NOMO-1 treated with dmso at 0.1 percent for 144 hours (cell line): ENCODE measurements around the gene DMRTB1.

Source experiments
- DNase-seq: peaks from one replicate; lab custom pipeline; 2025; ENCODE audit not compliant: unreplicated experiment; lab: John Stamatoyannopoulos, UW

The DMRTB1 gene

DNA sequence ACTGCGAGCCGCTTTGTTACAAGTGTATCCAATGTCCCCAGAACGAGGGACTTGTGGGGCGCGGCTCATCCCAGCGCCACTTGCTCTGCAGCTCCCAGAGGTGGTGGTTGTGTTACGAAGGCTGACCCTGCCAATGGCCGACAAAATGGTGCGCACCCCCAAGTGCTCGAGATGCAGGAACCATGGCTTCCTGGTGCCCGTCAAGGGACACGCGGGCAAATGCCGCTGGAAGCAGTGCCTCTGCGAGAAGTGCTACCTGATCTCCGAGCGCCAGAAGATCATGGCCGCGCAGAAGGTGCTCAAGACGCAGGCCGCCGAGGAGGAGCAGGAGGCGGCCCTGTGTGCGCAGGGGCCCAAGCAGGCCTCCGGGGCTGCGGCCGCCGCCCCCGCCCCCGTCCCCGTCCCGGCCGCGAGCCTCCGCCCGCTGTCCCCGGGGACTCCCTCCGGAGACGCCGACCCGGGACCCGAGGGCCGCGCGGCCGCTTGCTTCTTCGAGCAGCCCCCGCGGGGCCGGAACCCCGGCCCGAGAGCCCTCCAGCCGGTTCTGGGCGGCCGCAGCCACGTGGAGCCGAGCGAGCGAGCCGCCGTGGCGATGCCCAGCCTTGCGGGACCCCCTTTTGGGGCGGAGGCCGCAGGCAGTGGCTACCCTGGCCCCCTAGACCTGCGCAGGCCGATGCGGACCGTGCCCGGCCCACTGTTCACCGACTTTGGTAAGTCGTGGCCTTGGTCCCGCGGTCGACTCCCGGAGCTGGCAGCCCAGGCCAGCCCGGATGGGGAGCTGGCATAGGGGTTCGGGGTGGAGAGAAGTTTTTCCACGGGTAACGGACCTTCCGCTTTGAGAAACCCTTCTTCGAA, at the start of gene DMRTB1:
DMRTB1 (plus strand) TSS at position 79 of the 855 bp plus-strand sequence; CDS start at position 134, 55 bp downstream.
- DNase-seq, result no peak

DNA sequence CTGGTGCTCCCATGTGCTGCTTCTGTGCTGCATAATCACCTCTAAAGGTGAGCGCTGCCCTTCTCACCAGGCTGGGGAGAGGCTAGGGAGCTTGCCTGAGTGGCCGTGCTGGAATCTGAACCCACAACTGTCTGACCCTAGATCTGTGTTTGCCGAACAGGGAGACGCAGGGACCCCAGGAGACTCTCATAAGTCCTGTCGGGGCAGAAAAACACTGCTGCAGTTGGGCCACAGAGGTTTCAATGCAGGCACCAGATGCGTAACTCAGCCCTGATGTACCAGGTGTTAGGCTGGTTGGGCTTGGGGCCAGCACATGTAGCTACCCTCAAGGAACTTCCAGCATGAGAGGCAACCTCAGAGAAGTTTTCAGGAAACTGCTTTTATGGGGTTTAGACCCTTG, 49.5 kb upstream of the DMRTB1 start:
- no peak for DNase-seq

DNA sequence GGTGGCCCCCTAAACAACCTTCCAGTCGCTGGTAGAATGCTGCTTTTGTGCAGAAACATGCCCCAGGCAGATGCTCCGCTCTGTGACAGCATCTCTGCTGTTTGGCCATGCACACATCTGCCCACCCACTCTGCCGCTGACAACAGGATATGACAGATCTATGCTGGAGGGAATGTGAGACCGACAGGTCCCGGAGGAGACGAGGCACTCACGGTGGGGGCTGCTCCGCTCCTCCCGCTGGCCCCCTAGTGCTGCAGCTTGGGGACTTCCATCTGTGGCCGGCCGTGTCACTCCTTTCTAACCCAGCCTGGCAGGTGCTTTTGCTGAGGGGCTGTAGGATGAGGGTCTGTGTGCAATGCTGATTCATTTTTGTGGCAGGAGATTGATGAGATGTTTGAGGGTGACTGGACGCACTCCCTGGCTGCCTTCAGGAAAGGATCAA, 49.1 kb upstream of the DMRTB1 start:
- DNase-seq, result no peak

DNA sequence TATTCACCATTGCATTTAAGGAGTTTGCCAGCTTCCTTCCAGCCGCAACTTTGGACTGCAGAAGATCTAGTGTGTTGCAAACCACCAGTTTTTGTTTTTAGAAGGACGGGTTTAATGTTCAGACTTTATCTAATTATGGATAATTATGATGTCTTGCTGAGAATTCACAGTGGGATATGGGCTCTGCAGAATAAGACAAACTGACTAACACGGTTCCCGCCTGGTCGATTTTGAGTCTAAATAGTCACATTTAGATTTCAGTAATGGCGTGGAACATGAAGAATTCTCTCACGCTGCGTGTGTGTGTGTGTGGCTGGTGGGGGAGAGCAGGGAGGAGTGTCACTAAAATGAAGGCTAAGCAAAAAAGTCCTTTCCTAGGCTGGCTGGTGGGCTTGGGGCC, 48.5 kb upstream of the DMRTB1 start:
- no peak for DNase-seq

DNA sequence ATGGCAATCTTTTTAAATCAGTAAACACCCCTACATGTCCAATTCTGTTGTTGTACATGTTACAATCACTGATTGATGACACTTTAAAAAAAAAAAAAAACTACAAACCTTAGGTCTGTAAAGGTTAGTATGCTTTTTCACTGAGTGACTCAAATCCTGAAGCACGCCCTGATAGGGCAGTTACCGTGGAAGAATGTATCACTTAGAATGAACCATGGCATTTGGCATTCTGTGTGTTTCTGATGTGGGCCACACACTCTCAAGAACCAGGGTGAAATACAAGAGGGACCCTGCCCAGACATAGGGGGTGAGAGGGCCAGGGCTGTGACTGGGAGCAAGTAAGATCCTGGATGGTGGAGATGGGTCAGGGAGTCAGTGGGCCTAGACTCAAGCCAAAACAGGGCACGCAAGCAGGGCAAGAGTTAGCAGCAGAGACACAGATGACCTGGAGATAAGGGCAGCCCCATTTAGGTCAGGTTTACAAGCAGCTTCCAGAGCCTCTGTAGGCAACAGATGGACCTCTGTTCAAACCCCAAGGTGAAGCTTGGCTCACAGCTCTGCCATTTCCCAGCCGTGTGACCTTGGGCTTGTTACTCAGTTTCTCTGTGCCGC, 47.6 kb upstream of the DMRTB1 start:
- DNase-seq, result no peak

DNA sequence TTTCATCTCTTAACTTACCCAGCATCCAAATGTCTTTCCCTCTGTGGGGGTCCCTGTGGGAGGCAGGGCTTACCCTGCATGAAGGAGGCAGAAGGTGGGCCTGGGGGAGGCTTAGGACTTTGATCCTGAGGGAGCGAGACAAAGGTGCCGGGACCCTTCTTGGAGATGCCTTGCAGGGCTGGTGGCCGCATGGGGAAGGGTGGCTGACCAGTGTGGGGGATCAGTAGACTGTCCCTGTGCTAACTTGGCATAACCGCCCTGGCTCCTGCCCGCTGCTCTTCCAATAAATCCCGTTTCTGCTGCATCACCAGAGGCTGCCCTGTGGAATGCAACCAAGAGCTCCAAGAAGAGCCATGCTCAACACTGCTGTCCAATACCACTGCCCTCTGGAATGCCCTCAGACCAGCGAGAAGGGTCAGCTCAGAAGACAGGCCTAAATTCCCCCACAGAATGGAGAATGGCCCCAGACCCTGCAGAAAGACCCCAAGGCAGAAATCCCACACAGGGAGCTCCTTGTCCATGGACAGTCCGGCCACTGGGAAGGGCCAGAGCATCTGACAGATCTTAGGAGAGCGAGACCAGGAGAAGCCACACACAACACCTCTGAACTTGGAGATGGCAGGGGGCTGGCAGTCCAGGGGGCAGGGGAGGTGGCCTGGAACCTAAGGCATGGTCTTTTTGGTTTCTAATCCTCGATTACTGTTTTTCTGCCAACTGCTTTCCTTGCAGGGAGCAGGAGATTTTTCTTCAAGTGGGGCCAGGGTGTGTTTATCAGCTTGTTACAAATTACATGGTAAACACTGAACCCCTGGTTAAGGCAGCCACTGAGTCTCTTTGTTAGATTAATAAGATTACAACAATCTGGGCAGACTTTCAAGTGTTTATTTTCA, 46.7 kb upstream of the DMRTB1 start:
- no peak for DNase-seq

DNA sequence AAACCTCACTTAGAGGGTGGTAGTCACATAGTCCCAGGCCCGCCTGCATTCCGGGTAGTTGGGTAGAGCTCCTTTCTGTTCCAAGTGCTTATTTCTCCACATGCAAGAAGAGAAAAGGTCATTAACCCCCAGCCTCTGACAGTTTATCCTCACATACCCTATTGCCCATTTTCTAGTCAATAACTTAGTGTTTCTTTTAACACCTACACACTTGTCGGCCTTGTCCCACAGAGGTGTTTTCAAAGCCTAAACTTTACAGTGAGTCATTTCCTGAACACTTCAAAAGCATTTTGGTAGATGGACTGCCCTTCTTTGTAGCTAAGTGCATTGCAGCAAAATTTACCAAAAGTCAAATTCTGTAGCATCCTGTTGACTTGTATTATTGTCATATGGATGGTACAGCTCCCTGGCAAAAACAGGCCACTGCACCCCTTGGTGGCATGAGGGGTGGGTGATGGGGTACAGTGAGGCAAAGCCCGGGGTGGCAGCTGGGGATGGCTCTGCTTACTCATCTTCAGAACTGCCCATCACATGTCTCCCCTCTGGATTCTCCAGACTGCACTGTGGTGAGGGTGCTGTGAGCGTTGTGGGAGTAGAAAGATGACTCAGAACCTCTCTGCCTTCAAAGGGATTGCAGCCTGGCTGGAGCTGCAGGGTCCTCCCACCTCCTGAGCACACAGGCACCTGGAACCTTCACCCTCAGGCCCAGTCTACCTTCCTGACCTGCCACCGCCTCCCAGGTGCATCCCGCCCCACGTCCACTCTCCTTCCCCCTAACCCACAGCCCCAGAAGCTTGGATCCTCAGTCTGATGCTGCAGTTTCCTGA, 45.8 kb upstream of the DMRTB1 start:
- no peak for DNase-seq

DNA sequence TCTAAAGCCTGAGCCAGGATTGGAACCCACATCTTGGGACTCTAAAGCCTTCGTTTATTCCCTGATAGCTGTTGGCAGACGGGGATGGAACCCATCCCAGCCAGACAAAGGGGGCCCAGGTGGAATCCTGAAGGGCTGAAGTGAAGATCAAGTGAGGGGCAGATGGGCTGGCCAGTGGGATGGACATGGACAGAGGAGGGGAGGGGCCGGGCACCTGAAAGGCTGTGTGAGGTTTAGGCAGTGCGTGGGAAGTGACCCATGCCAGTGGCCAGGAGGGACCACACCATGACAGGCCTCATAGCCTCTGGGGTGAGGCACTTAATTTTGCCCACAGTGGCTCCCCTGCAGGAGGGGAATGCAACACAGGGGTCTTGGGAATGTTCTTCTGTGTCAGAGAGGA, 44.6 kb upstream of the DMRTB1 start:
- no peak for DNase-seq

DNA sequence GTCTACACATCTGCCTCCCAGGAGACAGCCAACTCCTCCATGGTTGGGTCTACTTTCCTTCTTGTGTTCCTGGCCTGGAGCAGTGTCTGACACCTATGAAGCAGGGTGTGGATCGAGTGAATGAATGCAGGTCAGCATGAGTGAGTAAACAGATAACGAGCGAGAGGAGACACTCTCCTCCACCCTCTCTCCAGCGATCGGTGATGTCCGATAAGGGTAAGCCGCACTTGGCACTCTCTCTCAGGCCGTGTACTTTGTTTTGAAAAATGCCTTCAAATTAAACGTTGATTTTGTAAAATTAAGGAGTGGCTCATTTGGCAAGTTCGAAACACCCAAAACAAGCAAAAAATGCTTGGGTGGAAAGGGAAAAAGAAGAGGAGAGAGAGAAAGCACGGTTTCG, 43.8 kb upstream of the DMRTB1 start:
- no peak for DNase-seq

DNA sequence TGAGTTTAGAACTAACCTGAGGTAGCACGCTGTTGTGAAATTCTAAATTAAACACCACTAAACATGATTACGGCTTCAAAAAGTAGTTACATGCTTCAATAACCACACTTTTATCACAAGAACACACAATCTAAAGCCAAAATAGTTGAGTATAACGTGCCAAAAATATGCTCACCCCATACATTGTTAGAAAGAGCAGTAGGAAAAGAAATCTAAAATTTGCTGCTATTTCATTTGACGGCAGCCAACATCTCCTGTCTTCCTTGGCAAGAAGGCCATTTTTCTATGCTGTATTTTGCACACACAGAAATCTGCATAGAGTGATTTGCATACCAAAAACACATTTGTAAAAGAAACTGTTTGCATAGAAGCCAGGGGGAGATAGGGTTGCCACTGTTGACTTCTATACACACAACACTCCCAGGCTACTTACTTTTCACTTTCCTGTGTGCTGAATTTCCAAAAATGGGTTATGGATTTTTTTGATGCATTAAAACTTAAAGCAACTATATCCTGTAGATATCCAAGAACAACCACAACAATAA, 42.9 kb upstream of the DMRTB1 start:
- no peak for DNase-seq

DNA sequence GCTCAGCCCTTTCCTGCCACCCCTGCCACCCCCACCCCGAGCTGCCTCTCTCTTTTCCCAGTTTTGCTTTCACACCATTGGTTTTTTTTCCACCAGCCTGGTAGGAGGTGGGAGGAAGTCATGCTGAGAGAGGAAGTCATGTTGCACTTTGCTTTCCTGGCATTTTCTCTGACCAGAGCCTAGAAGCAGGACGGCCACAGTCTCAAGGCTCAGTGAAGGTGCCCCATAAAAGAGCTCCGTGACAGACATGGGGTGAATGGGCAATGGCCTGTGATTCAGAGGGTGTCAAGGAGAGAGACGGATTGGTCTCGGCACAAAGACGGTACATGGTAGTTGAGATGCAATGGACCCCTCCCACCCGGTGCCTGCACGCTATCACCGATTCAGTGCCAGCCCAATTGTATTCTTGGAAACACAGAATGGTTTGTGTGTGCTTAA, 42.1 kb upstream of the DMRTB1 start:
- DNase-seq, result no peak

DNA sequence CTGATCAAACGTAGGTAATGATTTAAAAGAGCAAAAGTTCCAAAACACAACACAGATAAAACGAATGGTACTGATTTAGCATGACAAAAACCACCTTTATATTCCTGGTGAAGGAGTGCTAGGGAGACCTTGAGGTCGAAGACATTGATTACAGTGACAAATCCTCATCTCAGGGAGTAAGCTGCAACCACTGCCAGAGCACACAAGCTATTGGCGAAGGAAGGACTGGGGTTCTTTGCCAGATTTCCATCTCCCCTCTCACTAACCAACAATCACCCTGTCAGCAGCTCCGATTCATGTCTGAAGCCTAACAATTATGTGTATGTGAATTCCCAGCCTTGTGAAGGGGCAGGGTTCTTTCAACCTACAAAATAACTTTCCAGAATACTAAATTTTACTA, 40.2 kb upstream of the DMRTB1 start:
- no peak for DNase-seq

DNA sequence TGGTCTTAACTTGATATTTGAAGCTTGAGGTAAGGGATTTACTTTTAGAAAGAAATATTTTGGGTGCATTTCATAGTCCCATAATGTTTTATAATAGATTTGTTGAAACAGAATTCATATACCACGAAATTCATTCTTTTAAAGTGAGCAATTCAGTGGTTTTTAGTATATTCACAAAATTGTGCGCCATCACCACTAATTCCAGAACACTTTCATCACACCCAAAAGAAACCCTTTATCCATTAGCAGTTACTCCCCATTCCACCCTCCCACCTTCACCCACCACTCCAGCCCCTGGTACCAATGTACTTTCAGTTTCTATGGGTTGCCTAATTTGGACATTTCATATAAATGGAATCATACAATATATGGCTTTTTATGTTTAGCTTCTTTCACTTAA, 38.9 kb upstream of the DMRTB1 start:
- DNase-seq, result no peak

DNA sequence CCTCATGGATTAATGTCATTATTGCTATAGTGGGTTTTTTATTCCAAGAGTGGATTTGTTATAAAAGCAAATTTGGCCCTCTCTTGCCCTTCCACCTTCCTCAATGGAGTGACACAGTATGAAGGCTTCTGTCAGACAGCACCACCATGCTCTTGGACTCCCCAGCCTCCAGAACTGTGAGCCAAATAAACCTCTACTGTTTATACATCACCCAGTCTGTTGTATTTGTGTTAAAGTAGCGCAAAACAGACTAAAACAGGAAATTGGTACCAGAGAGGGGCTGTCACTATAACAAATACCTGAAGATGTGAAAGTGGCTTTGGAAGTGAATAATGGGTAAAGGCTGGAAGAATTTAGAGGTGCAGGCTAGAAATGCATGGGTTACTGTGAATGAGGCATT, 38.0 kb upstream of the DMRTB1 start:
- DNase-seq, result no peak

DNA sequence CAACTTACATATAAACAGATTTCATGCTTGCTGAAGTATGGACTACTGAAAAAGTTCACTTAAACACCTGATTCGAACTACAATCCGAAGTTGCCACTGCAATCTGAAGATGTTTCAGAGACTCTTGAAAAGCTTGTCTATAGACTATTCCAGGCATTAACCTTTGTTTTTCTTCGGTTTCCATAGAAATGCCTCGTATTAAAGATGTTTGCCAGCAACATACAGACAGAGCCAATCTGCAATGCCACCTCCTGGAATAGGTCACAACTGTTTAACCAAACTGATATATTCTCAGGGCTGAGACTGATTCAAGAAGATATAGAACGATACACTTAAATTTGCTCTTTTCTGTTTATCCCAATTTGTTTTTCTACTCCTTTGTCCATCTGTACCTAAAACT, 28.9 kb upstream of the DMRTB1 start:
- no peak for DNase-seq

DNA sequence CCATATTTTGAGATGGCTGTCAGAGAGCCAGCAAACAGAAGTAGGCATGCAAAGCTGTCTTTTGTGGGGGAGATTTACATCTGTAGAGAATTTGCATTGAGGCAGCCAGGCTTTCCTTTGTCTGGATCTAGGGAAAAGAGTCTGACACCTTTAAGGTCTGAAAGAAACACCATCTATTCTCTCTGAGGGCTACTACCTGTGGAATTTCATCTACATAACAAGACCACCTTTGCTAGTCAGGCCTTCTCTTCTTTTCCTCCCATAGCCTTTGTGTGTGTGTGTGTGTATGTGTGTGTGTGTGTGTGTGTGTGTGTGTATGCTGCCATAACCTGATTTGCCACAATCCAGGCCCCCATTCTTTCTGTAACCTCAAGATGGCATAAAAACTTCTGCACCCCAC, 28.4 kb upstream of the DMRTB1 start:
- DNase-seq, result no peak

DNA sequence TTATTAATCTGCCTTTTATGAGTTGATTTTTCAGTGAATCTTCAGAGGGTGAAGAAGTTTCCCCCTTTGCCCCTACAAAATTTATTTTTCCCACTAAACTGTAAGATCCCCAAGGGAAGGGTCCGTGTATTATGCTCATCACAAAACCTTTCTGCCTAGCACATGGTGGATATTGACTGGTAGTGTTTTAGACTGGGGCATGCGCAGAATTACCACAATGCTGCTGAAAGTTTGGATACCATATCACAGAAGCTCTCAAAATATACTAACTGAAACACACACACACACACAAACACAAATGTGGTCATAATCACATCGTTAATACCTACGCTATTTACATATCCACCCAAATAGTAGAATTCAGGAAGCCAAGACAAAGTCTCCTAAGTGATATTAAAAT, 28.0 kb upstream of the DMRTB1 start:
- DNase-seq, result no peak

DNA sequence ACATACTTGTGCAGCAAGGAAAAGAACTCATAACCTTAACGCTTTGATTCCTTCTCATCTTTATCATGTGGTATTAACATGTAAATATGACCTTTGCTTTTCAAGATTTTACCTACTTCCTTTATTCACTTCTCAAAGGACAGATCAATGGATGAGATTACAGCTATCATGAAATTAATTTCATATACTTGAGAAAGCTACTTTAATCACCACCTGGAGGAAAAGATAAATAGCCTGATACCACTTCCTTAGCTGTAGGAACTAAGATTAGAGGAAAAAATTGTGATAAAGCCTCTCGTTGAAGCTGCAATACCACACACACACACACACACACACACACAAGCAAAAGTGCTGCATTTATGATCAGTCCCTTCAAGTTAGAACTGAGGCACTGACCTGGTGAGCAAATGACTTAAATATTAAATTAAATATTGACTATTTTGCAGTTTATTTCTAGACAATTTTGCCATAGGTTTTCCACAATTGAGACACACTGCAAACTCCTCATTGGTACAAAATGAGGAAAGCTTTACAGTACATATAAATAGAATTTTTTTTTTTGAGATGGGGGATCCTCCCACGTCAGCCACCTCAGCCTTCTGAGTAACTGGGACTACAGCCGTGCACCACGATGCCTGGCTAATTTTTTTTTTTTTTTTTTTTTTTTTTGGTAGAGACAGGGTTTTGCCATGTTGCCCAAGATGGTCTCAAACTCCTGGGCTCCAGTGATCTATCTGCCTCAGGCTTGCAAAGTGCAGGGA, 27.2 kb upstream of the DMRTB1 start:
- DNase-seq, result no peak

DNA sequence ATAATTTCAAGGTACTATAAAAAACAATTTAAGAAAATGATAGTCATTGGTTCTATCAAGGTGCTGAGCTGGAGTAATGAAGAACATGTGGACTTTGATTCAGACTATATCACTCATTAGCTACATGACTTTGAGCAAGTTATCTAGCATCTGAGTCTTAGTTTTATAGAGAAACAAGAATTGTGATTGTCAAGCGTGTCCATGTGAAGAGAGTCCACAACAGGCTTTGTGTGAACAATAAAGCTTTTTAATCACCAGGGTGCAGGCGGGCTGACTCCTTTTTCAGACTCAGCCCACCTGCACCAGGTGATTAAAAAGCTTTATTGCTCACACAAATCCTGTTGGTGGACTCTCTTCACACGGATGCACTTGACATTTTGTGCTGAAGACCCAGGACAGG, 26.6 kb upstream of the DMRTB1 start:
- no peak for DNase-seq
